Measurements from ENCODE around the gene CACNA2D4.

The CACNA2D4 gene

GRCh38 chr12:1842905-1843640, 75.4 kb downstream of the CACNA2D4 start:
- H3K4me3 ChIP-seq (ENCODE audit: control insufficient read depth, low read depth, low read length) = no peak overlapping the region
- DNase-seq (ENCODE audit: low read depth) = no peak
- no peak for TF ChIP-seq CTCF (conservative IDR thresholded peaks at IDR 0.05; ENCODE audit: control insufficient read depth, insufficient read depth, low read depth, low read length)

DNA sequence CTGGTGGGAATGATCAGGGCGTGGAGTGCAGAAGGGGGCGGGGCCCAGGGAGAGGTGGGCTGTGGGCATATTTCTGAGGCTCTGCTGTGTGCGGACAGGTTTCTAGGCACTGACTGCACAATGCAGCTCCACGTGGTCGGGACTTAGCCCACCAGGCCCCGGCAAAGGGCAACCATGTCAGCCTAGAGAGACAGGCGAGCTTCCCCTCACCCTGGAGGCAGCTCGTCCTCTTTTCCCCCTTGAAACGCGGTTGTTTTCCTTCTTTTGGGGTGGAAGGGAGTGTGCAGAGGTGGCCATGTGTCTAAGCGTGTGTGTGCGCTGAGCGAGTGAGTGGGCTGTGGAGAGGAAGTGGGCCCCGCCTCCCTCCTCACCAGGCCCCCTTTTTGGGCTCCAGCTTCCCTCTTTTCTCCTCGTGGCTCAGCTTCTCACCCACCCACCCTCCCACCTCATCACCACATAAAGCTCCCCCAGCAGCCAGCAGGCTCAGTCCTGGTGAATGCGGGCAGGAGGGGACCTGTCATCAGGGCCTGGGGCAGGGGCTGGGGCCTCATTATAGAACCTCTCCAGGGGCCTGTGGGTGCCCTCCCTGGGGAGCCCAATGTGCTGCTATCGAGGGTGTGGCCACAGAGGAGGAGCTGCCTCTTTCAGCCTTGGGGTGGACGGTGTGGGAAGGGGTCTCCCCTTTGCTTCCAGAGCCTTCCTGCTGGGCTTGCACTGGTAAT, 76.1 kb downstream of the CACNA2D4 start:
- DNase-seq (ENCODE audit: low read depth) = no peak
- no peak overlapping the region for H3K4me3 ChIP-seq (ENCODE audit: control insufficient read depth, low read depth, low read length)
- TF ChIP-seq CTCF (conservative IDR thresholded peaks at IDR 0.05; ENCODE audit: control insufficient read depth, insufficient read depth, low read depth, low read length) = no peak

DNA sequence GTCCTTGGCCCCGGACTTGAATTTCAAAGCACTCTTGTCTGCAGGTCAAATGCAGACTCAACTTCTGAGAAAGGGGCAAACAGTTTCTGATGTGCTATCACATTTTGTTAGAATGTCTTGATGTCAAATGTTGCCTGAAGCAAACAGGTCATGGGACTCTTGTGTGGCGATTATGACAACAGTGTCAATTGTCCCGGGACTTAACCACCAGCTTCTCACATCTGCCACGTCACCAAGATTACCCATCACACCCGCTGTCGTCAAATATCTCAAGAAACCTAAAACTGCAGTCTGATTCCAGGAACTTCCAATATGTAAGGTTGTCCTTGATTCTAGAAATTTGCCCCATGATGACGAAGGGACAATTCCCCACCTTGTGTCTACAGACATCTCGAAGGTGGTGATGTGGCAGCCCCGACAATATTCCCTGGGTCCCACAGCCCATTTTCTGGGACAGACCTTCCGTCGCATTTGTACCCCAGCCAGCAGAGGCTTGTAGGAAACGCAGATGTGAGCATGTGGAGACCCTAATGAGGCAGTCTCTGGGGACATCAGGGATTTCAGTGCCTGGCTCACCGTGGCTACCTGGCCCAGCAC, 76.8 kb downstream of the CACNA2D4 start:
- no peak overlapping the region for H3K4me3 ChIP-seq (ENCODE audit: control insufficient read depth, low read depth, low read length)
- DNase-seq (ENCODE audit: low read depth) = no peak
- TF ChIP-seq CTCF (conservative IDR thresholded peaks at IDR 0.05; ENCODE audit: control insufficient read depth, insufficient read depth, low read depth, low read length) = no peak

DNA sequence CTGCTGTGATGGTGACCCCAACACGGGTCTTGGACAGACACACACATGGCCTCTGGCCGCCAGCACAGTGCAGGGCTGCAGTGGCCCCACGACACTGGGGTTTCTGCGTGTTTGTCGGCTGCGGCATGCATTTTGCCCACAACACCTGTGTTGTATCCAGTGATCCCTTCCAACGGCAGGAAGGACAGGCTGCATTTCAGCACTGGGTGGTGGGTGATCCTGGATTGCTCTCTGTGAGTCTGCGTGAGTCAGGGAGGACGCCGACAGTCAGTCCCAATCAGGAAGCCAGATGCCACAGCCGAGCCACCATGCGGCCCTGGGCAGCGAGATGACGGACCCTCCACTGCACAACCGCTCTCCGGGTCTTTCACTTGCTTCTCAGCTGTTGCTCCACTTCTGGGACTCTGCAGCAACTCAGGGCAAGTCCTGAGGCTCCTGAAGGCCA, 77.4 kb downstream of the CACNA2D4 start:
- no peak for TF ChIP-seq CTCF (conservative IDR thresholded peaks at IDR 0.05; ENCODE audit: control insufficient read depth, insufficient read depth, low read depth, low read length)
- no peak overlapping the region for H3K4me3 ChIP-seq (ENCODE audit: control insufficient read depth, low read depth, low read length)

GRCh38 chr12:1839956-1840951, 78.2 kb downstream of the CACNA2D4 start:
- H3K4me3 ChIP-seq (ENCODE audit: control insufficient read depth, low read depth, low read length) = no peak overlapping the region
- no peak for DNase-seq (ENCODE audit: low read depth)
- no peak for TF ChIP-seq CTCF (conservative IDR thresholded peaks at IDR 0.05; ENCODE audit: control insufficient read depth, insufficient read depth, low read depth, low read length)

More for the DNA sequence above, 77.4 kb downstream of the CACNA2D4 start:
- DNase-seq (ENCODE audit: low read depth) = no peak

DNA sequence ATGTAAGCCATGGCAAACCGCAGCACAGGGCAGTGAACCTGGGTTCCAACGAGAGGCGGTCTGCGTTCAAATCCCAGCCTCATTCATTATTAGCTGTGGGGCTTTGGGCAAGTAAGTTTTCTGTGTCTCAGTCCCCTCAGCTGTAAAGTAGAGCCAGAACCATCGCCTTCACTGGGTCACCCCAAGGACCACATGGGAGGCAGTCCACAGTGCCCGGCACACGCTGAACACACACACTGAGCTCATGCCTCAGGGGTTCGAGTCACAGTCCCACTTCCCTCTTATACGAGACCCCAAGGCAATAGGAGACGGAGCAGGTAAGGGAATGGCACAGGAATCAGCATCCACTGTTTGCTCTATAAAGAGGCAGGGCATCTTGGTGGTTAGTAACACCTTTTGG, 79.0 kb downstream of the CACNA2D4 start:
- no peak for DNase-seq (ENCODE audit: low read depth)
- no peak overlapping the region for H3K4me3 ChIP-seq (ENCODE audit: control insufficient read depth, low read depth, low read length)
- no peak for TF ChIP-seq CTCF (conservative IDR thresholded peaks at IDR 0.05; ENCODE audit: control insufficient read depth, insufficient read depth, low read depth, low read length)
